ENCODE measurements around the gene DNAAF3.
A peak's percentile ranks its signal among the peaks of the same experiment; 100 is the strongest.
"Not testable (repeated sequence)": the region's sequence is repeated elsewhere in the genome, so short reads cannot be mapped to it uniquely, and the experiment has no call there.

DNAAF3 gene

DNA sequence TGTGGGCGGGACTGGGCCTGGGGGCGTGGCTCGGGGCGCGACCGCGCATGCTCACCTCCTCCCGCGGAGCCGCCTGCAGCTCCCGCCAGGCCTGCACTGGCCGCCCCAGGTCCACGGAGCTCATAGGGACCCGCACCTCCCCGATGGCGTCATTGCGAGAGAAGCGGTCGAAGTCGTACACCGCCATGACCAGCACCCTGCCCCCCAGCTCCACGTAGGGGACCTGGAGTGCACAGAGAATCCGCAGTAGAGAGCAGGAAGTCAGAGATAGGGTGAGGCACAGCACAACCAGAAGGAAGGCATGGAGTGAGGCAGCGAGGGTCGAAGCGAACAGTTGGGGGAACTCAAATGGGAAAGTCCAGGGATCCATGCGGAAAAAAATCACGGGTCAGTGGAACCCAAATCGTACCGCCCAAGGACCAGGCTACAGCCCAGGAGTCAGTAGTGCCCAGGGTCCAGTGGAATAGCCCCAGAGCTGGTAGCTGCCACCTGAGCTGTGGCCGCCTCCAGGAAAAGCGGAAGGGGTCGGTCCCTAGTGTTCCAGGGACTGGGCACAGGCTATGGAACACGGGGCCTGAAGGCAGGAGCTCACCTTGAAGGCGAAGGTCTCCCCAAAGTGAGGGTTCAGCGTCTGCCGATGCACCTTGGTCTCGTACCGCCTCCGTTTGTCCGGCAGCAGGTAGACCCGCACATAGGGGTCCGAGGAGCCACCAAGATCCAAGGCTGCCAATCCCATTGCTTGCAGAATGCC is 8.9 kb upstream of the DNAAF3 start:
- no peak for DNase-seq

DNA sequence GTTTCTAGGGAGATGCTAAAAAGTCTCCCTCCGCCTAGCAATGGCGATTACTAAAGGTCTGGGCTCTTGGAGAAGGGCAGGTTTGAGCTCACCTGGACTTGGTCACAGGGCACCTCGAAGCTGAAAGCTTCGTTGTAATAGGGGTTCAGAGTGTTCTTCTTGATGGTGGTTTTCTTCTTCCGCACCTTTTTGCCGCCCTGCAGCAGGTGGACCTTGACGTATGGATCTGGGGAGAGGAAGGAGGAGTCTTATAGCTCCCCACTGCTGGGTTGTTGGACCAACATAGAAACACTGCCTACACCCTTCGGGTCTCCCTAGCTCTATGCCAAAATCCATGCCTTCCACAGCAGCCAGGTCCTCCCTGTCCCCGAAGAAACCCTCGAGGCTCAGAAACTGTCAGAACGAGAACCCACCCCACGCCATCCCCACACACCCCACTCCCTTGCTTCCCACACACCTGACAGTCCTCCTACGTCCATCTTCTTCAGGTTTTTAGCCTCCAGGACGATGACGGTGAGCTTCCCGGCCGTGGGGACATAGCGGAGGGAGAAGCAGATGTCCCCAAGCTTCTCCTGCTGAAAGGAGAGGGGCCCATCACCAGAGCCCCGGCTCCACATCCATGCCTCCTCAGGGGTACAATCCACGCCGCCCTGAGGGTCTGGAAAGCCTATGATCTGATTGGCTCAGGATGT is 8.2 kb upstream of the DNAAF3 start:
- DNase-seq = no peak

DNA sequence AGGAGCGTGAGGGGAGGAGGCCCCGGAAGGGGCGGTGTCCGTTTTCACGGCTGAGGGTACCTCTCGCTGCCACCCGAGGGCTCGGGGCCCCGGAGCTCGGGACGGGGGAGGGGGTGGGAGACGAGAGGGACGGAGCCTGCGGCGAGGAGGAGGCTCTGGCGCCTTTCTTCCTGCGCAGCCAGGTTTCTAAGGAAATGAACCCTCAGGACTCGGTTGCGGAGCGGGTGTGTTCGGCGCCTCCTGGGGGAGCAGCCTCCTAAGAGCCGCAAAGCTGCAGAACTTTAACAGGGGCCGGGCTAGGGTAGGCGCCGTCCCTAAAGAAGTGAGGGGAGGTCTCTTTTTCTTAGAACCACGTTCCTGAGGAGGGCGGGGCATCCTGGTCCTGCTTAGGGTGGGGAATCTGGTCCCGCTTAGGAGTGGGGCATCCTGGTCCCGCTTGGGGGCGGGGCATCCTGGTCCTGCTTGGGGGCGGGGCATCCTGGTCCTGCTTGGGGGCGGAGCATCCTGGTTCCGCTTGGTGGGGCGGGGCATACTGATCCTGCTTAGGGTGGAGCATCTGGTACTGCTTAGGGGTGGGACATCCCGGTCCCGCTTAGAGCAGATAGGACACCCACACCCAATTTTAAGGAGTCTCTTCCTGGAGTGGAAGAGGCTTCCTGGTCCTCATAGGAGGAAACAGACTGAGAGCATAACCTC is 7.4 kb upstream of the DNAAF3 start:
- peak; percentile 74 for DNase-seq

DNA sequence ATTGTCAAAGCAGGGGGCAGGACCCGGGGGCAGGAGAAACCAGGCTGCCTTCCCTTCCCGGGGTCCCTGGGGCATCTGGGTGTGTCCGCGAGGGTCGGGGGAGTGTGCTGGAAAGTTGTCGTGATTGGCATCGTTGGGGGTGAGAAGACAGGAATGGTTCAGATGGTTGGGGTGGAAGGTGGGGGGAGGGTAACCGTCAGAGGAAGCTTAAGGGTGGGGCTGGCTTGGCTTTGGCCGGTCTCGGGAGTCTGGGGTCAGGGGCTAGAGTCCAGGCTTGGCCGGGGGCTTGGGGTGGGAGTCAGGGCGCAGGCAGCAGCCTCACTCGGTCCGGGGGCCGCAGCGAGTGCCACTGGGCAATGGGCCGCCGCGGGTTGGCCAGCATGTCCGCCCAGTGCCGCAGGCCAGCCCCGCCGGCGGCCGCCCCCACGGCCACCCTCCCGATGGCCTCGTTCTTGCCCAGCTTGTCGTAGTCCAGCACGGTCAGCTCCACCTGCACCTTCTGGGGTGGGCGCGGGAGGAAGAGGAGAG is 6.8 kb upstream of the DNAAF3 start:
- DNase-seq = no peak

DNA sequence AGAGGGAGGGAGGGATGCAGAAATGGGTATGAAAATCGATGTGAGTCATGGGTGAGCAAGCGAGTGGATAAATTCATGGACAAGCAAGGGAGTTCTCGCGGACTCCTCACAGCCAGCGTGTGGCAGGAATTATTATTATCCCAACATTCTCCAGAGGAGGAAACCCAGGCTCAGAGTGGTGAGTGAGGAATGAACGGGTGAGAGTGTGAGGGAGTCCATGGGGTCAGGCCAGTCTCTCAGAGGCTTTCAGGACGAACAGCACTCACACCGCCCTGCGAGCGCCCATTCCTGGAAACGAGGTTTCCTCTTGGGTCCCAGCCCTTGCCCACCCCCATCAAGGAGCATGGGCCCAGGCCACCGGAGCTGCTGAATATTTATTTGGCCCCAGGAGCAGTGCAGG is 6.3 kb upstream of the DNAAF3 start:
- DNase-seq = no peak

DNA sequence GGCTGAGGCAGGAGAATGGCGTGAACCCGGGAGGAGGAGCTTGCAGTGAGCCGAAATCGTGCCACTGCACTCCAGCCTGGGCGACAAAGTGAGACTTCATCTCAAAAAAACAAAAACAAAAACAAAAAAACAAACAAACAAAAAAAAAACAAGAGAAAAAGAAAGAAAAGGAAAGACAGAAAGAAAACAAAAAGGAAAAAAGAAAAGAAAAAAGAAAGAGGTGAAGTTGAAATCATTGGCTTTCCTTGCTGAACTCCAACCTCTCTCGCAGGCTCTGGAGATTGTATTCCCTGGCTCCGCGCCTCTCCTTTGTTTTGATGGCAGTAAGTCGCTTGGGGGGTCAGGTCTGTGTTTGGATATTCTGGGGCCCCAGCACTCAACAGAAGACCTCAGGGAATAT is 5.9 kb upstream of the DNAAF3 start:
- not testable (repeated sequence) for DNase-seq

DNA sequence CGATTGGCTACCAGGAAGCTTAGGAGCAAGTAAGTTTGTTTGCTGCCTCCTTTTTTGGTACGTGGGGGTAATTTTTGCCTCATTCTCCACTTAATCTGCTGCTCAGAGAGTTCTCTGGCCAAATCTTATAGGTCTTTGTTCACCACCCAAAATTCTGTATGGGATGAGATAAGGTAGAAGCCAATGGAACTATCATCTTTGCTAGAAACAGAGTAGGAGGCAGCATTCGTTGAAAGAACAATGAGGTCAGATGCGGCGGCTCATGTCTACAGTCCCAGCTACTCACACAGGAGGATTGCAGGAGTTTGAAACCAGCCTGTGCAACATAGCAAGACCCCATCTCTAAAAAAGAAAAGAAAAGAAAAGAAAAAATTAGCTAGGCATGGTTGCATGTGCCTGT is 5.0 kb upstream of the DNAAF3 start:
- no peak for DNase-seq

DNA sequence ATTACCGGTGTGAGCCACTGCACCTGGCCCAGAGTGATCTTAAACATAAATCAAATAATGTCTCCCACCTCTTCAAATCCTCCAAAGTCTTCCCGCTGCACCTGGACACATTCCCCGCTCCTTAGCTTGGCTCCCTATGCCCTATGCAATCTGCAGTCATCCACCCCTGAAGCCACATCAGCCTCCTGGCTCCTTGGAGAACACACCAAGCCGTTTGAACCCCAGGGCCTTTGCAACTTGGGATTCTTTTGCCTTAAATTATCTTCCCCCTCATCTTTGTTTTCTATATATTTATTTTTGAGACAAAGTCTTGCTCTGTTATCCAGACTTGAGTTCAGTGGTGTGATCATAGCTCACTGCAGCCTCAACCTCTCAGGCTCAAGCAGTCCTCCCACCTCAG is 2.7 kb upstream of the DNAAF3 start:
- no peak for DNase-seq

DNA sequence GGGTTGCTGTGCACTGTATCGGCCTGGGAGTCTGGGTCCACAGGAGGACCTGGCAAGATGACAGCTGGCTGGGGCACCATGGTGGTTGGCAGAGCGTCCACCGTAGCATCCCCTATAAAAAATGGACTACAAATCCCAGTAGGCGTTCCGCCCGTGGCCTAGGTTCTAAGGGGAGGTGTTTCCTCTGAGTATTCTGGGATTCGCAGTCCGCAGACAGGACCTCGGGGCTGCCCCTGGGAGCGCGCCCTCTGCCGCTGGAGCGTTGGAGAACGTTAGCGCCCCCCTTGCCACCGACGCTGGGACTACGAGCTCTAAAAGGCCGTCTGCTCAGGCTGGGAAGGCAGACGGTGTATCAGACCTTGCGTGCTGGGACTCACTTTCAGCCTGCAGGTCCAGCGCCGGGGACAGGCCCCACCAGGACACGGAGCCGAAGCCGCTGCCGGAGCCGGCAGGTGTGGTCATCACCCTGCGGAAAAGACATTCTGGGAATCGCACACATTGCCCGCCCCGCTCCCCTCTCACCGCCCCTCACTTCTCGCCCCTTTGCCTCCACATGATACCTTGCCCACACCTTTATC is 372 bp downstream of the DNAAF3 start:
- peak; percentile 71 for DNase-seq

DNA sequence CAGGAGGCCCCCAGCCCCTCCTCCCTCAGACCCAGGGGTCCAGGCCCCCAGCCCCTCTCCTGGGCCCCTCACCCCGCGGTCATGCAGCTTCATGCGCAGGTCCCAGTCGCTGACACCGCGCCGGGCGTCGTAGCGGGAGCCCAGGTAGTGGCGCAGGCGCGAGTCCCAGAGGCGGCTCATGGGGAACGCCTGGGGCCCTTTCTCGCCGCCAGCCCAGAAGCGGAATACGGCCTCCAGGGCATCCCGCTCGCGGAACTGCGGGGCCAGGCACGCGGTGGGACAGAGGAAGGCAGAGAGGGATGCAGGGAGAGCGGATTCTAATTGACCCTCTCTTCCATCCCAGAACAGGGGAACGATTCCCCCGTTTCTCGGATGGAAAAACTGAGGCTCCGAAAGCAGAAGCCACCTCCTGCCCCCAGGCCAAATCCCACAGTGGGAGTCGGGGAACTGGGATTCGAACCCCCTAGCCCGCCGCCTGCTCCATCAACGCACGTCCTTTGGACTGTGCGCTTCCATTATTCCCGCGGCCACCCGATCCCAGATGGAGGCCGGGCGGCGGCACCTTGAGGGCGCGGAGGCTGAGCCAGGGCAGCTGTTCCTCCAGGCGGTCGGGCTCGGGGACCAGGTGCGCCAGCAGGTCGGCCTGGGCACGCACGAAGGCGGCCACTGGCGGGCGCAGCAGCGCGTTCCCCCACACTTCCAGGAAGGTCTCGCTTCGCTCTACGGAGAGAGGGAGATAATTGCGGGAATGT is 4.7 kb downstream of the DNAAF3 start:
- DNase-seq = no peak

DNA sequence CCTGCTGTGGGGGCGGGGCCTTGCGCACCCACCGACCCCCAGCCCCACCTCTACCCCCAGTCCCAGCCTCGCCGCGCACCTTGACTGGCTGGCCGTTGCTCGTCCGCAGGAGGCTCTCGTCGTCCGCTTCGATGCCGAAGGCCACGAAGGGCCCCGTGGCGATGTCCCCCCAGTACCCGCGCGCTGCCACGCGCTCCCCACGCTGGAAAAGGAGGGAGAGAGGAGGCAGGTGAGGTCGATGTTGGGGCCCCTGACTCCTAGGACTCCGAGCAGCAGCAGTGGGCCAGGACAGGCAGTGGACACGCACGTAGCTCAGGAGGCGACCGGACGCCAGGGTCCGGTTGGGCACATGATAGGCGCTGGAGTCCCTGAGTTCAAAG is 5.4 kb downstream of the DNAAF3 start:
- DNase-seq = no peak

DNA sequence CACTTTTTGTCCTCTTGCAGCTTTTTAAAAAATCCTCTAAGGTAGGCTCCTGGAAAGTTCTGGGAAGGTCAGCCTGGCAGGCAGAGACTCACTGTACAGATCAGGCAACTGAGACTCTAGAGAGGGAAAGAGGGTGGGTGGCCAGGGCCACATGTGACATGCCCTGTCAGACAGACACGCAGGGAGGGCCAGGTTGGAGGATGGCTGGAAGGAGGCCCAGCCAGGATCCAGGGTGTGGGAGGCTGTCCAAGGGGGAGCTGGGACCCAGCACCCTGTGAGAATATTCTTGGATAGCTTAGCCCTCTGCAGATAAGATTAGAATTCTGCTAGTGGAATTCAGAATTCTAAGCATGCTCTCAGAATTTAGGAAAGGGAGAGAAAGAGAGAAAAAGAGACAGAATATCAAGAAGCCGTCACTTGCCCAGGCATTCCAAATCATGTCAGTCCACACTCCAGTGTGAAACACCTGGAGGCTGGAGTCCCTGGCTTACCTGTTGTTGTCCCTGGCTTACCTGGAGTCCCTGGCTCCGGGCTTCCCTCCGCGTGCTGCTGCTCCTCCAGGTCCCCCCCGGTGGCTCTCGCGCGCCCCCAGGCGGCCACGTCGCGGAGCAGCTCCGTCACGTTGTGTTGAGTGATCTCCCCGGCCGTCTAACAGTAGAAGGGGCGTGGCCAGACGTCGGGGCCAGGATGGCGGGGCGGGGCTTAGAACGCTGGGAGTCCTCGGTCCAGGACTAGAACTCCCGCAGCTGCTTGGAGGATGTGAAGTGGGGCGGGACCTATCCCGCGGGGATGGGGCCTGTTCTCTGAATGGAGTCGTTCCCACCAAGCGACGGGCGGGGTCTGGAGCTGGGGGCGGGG is 6.1 kb downstream of the DNAAF3 start:
- DNase-seq = peak; percentile 92

DNA sequence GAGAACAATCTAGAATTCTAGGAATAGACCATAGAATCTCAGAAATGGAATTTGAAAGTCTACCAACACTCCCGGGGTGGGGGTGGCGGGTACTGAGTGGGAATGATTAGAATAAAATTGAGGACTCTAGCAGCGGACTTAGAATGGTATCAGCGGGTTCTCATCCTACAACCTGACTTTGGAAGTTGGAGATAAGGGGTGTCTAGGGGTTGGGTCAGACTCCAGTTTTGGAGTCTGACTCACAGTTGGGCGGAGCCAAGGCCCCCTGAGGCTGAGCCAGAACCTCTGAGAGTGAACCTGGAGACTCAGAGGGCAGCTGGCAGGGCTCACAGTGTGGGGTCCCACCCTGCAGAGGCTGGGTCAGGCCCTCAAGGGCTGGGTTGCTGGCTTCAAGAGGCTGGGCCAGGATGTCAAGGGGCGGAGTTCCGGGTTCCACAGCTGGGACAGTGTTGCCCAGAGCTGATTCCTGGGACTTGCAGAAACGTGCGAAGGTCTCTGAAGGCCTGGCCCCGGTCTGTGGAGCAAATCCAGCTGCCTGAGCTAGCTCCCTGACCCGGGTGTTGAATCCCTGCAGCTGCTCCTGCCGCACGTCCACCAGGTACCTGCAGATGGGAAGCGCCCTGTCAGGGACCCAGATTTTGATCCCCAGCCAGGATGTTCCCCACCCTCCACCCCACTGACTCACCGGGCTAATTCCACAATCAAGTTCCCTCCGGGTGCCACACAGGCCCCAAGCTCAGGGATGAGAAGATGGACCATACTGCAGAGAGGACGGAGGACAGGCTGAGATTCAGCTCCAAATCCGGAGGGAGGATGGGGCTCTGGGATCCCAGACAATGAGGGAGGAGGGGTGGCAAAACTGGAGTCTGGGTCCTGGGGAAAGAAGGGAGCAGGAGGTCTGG is 7.3 kb downstream of the DNAAF3 start:
- DNase-seq = no peak

DNA sequence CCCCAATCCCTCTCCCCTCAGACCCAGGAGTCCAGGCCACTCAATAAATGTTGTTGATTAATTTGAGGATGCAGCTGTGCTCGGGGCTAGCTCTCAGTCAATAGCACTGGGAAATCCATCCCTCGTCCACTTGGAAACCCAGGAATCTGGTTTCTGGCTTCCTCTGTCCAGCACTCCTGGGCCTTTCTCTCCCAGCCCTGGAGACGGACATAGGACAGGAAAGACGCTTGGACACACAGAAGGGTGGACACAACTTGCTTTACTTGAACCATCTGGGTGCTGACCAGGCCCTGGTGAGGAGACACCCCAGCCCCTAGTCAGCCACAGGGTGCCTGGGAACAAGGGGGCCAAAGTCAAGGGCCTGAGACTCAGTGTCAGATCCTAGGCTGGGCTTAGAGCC is 8.0 kb downstream of the DNAAF3 start:
- no peak for DNase-seq

DNA sequence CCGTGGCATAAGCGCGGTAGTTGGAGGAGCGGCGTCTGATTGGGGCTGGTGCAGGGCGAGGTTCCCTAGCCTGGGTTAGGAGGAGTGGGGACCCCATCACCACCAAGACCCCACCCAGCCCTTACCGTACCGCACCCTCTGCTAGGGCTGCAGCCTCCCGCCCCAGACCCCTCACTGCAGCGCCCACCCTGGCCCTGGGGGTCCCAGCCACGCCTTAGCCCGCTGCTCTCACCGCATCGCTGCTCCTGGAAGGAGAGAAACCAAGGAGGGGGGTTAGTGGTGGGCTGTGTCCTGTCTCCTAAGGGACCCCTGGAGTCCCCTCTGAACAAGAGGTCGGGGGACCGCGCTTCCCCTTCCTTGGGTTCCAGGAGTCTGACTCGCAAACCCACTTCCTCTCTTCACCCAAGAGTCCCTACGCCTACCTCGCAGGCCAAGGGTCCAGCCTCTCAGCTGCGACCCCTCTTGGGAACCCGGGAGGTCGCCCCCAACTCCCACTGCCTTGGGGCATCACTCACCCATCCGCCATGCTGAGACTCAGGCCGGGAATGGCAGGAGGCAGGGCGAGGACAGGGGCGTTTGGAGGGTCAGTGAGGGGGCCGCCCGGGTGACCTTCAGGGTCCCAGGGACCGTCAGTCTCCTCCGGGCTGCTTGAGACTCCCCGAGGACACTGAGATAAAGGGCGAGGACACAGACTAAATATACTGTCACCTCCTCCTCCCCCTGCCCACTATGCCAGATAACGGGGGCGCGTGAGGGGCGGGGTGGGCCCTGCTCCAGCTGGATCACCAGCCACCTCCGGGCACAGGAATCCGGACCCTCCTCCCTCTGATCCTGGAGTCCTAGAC is 9.1 kb downstream of the DNAAF3 start, which contains the start of gene TNNI3:
Gene TNNI3 (minus strand): TSS at position 669 of the 845 bp plus-strand sequence. CDS start 143 bp downstream, at position 526.
- DNase-seq = no peak

DNA sequence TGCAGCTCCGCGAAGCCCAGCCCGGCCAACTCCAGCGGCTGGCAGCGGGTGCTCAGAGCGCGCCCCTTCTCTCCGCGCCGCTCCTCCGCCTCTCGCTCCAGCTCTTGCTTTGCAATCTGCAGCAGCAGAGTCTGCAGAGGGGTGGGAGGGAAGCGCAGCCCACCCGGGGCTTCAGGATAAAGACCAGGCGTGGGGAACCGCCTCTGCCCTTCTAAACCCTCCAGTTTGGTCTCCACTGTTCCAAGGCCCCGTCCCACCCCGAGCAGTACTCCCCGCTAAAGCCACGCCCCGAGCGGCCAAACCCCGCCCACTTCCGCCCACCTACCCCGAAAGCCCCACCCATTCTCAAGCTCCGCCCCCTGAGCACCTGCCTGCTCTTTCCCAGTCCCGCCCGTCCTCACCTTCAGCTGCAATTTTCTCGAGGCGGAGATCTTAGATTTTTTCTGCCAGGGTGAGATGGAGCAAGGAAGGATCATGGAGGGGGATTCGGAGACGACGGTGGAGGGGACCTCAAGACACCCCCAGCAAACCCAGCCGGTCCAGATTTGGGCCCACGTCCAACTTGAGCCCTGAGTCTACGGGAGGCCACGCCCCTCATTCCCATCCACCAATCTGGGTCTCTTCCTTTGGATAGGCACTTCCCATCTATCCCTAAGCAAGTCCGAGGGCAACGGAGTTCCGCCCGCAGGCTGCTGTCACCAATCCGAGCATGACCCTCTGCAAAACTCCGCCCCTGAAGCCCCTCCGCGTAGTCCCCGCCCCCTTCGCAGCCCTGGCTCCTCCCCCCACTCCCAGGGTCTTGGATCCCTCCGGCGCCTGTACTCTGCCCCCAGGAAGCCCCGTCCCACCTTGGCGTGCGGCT is 10.0 kb downstream of the DNAAF3 start:
- peak; percentile 88 for DNase-seq

DNA sequence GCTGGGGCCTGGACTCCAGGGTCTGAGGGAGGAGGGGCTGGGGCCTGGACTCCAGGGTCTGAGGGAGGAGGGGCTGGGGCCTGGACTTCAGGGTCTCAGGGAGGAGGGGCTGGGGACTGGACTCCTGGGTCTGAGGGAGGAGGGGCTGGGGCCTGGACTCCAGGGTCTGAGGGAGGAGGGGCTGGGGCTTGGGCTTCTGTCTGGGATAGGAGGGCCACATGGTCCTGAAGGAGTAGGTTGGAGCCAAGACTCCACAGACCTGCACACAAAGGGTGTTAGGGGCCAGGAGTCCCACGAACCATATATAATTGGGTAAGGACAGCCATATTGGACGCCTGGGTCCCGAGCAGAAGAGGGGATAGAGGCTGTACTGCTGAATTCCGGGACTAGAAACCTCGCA is 10.6 kb downstream of the DNAAF3 start:
- DNase-seq = not testable (repeated sequence)

DNA sequence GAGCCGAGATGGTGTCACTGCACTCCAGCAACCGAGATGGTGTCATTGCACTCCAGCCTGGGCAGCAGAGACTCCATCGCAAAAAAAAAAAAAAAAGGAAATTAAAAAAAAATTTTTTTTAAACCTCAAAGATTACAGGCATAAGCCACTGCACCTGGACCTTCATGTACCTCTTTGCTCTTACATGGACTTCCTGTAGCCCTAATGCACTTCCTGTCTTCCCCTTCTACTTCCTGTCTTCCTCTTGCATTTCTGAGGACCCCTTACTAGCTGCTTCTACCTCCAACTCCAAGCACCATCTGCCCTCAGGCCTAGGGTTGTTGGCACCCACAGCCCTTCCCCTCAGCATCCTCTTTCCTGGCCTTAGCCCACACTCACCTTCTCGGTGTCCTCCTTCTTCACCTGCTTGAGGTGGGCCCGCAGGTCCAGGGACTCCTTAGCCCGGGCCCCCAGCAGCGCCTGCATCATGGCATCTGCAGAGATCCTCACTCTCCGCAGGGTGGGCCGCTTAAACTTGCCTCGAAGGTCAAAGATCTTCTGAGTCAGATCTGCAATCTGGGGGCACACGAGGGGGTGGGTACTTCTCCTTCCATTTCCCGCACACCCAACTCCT is 12.7 kb downstream of the DNAAF3 start:
- DNase-seq = no peak
